GM18870 (cell line): ENCODE data around the gene RAB4B.
"Not testable (repeated sequence)": the region's sequence is repeated elsewhere in the genome, so short reads cannot be mapped to it uniquely, and the experiment has no call there.

Source experiments
- ATAC-seq: cut with Tn5 transposase; IDR thresholded peaks from one replicate; pipeline ENCODE4 v1.9.1; 2021; ENCODE audit warnings: moderate library complexity; ENCODE audit not compliant: unreplicated experiment

Gene RAB4B

GRCh38 chr19:40777937-40778705 is at the start of gene RAB4B:
RAB4B (plus strand) TSS chr19:40778247; CDS start chr19:40778376, 129 bp downstream.
- peak; percentile 41 for ATAC-seq

GRCh38 chr19:40730065-40730464 is 48.0 kb upstream of the RAB4B start:
- ATAC-seq: not testable (repeated sequence)

GRCh38 chr19:40732304-40732703 is 45.7 kb upstream of the RAB4B start:
- not testable (repeated sequence) for ATAC-seq

- no peak for ATAC-seq
These were observed 44.9 kb upstream of the RAB4B start for GRCh38 chr19:40733149-40733548.

GRCh38 chr19:40735013-40735771 is 42.9 kb upstream of the RAB4B start:
- no peak for ATAC-seq

- no peak for ATAC-seq
These were observed 41.4 kb upstream of the RAB4B start for GRCh38 chr19:40736661-40737060.

- no peak for ATAC-seq
These were observed 40.9 kb upstream of the RAB4B start for GRCh38 chr19:40737102-40737644.

GRCh38 chr19:40739030-40739839 is 38.8 kb upstream of the RAB4B start:
- no peak for ATAC-seq

GRCh38 chr19:40739871-40740703 is 38.0 kb upstream of the RAB4B start:
- no peak for ATAC-seq

- ATAC-seq: no peak
These were observed 37.3 kb upstream of the RAB4B start for GRCh38 chr19:40740747-40741146.

- ATAC-seq: no peak
These were observed 36.3 kb upstream of the RAB4B start for GRCh38 chr19:40741527-40742390.

GRCh38 chr19:40742477-40742876 is 35.6 kb upstream of the RAB4B start:
- no peak for ATAC-seq

- ATAC-seq: no peak
These were observed 35.2 kb upstream of the RAB4B start for GRCh38 chr19:40742886-40743285.

GRCh38 chr19:40743926-40744325 is 34.1 kb upstream of the RAB4B start:
- no peak for ATAC-seq

GRCh38 chr19:40744554-40745401 is 33.3 kb upstream of the RAB4B start:
- no peak for ATAC-seq

GRCh38 chr19:40745402-40745780 is 32.7 kb upstream of the RAB4B start:
- ATAC-seq: no peak

GRCh38 chr19:40747536-40747935 is 30.5 kb upstream of the RAB4B start:
- ATAC-seq: no peak
